A549 (cell line): Measurements from ENCODE around the gene MYCN. TPM values are rescaled to one million over a fixed set of nuclear protein-coding genes. Genes with fewer than 3 reads are reported as not detected.

ENCODE experiments used
- ATAC-seq, 2 experiments: fragments of 200-7000 bp in 1 of 2; fragments of >200 bp in 1 of 2; cut with Nextera tagmentation in 1 of 2; cut with Tn5 transposase in 1 of 2; 3 replicates each; pipeline versions ENCODE4 v1.8.0 to v1.9.1; 2018 to 2020; ENCODE audit warnings: mild to moderate bottlenecking in 1 of 2, moderate library complexity in 1 of 2
- CTCF ChIA-PET: fragments of 300-600 bp; sonication (Branson Sonifier 250); formaldehyde crosslinking; extraction: SDS; loops from one replicate; lab custom pipeline; 2021; ENCODE audit warnings: antibody characterized with exemption, inconsistent platforms; lab: Yijun Ruan, JAX
- POLR2A ChIA-PET: fragments of 350-600 bp; formaldehyde crosslinking; extraction: SDS; loops from one replicate; lab custom pipeline; 2021; ENCODE audit warnings: antibody characterized with exemption, inconsistent platforms; lab: Yijun Ruan, JAX
- DNase-seq, 2 experiments: peaks; one replicate each; pipeline versions ENCODE4 v3.0.0 to v3.0.0-alpha.2; 2011 to 2016; ENCODE audit warnings: low read depth in 1 of 2, low spot score in 1 of 2
- FAIRE-seq: peaks from 2 replicates; lab custom pipeline; 2011; peaks lifted over from hg19 to GRCh38; lab: Jason Lieb, UNC
- H3K27ac ChIP-seq, 2 experiments: fragments of >200 bp; sonication (Bioruptor Twin); formaldehyde crosslinking; 3 replicates each; pipeline ENCODE4 v1.5.1; 2016 to 2017
- H3K4me1 ChIP-seq: fragments of >200 bp; sonication (Bioruptor Twin); formaldehyde crosslinking; 3 replicates; pipeline ENCODE4 v1.6.1; 2016
- H3K4me2 ChIP-seq: fragments of >200 bp; sonication (Bioruptor Twin); formaldehyde crosslinking; 3 replicates; pipeline ENCODE4 v1.6.1; 2016
- H3K4me3 ChIP-seq: fragments of >200 bp; sonication (Bioruptor Twin); formaldehyde crosslinking; 3 replicates; pipeline ENCODE4 v1.5.1; 2016
- H3K9me3 ChIP-seq: fragments of >200 bp; sonication (Bioruptor Twin); formaldehyde crosslinking; 3 replicates; pipeline ENCODE4 v1.6.1; 2016
- EHF ChIP-seq: fragments of 250-450 bp; sonication (Bioruptor Pico); IDR thresholded peaks from 2 replicates; pipeline ENCODE4 v1.5.0; 2020; ENCODE audit warnings: mild to moderate bottlenecking
- HOXB5 ChIP-seq: fragments of 250-450 bp; sonication (Bioruptor Pico); IDR thresholded peaks from 2 replicates; pipeline ENCODE4 v1.5.0; 2020; ENCODE audit warnings: mild to moderate bottlenecking, moderate library complexity
- NFE2L2 ChIP-seq: fragments of 150-350 bp; conservative IDR thresholded peaks from 2 replicates; pipeline ENCODE4 v1.6.1; 2014; ENCODE audit warnings: low read length
- PHF8 ChIP-seq: fragments of 200-600 bp; sonication (generic); IDR thresholded peaks from 2 replicates; pipeline ENCODE4 v1.6.1; 2016; ENCODE audit warnings: low read depth, mild to moderate bottlenecking, antibody characterized with exemption, moderate library complexity, borderline replicate concordance
- POLR2AphosphoS2 ChIP-seq: conservative IDR thresholded peaks from 2 replicates; pipeline ENCODE4 v1.6.1; 2012; ENCODE audit warnings: low read length, improper control_type of control experiment, inconsistent platforms
- RAD21 ChIP-seq, 2 experiments: fragments of >200 bp in 1 of 2; sonication (Bioruptor Twin) in 1 of 2; formaldehyde crosslinking in 1 of 2; IDR thresholded peaks in 1 of 2; conservative IDR thresholded peaks in 1 of 2; 2 replicates in 1 of 2; 3 replicates in 1 of 2; pipeline ENCODE4 v1.6.1; 2012 to 2018; ENCODE audit warnings: inconsistent platforms in 1 of 2
- RNF2 ChIP-seq: fragments of 200-600 bp; sonication (generic); IDR thresholded peaks from 2 replicates; pipeline ENCODE4 v1.6.1; 2016; ENCODE audit warnings: low read depth, mild to moderate bottlenecking, antibody characterized with exemption, moderate library complexity, borderline replicate concordance
- WGBS: methylation state at CpG from one replicate; pipeline ENCODE4 v1.1.6; 2017; ENCODE audit errors: missing lambda C conversion rate; 5-methylcytosine and 5-hydroxymethylcytosine counted together
- polyA plus RNA-seq, 4 experiments: library from polyadenylated mRNA; depleted of rRNA in 3 of 4; stranded (reverse); fragments of >200 nt; fragmentation: RNase III in 1 of 4; extraction: RNeasy Plus Mini Kit Qiagen cat#74134 plus additional on column Dnase treatment in 1 of 4; gene quantifications; 2 replicates in 3 of 4; 3 replicates in 1 of 4; pipeline ENCODE4 v1.2.3, GENCODE V29; 2011 to 2017
- TF ChIP-seq, protein P1 (sequence below): IDR thresholded peaks from 2 replicates; pipeline ENCODE4 v1.6.1; 2012; ENCODE audit warnings: low read depth, borderline replicate concordance
- TF ChIP-seq, protein P2 (sequence below): fragments of 200-600 bp; sonication (generic); IDR thresholded peaks from 2 replicates; pipeline ENCODE4 v1.6.1; 2016; ENCODE audit warnings: antibody characterized with exemption, mild to moderate bottlenecking, moderate library complexity
- TF ChIP-seq, protein P3 (sequence below): fragments of >200 bp; sonication (Bioruptor Twin); formaldehyde crosslinking; IDR thresholded peaks from 3 replicates; pipeline ENCODE4 v1.5.1; 2016
- TF ChIP-seq, protein P4 (sequence below): IDR thresholded peaks from 2 replicates; pipeline ENCODE4 v1.6.1; 2012
- TF ChIP-seq, protein P5 (sequence below): fragments of >200 bp; sonication (Bioruptor Twin); formaldehyde crosslinking; IDR thresholded peaks from 3 replicates; pipeline ENCODE4 v1.6.1; 2016

Gene MYCN
- polyA plus RNA-seq, 2 of the 4 experiments (the other 2 are of a cell fraction): not detected

DNA sequence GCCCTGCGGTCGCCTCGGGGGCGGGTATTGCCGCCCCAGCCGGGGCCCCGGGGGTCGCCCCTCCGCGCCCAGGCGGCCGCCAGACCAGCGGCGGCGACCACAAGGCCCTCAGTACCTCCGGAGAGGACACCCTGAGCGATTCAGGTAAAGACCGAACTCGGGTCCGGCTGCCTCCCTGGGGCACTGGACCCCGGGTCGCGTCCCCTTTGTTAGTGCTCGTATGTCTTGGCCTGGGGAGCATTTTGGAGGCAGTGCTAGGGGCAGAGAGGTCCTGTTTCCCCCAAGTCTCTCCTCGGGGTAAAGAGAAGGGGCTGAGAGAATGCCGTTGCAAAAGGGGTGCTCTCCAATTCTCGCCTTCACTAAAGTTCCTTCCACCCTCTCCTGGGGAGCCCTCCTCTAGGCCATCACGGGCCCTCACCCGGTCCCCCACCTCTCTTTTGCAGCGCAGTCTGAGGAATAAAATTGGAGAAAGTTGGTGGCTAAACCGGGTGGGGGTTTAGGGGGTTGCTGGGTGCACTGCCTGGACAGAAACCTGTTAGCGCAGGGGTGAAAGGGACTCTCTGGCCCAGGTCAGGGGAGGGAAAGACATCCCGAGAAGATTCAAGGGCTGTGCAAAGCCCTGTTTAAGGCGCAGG is 2.5 kb downstream of the MYCN start:
- no peaks in the 10 kb centered on the region for H3K9me3 ChIP-seq
- peak overlapping the region; percentile 37; the same call in 2 of the 3 replicates for H3K4me3 ChIP-seq
- ChIA-PET CTCF (interaction anchor here (0.7 to 1.3 kb wide), 3 partner anchors 304 to 567 kb away, joined by 3 to 4 read pairs (median 3); no protein-coding TSS in a partner anchor), POLR2A (no interaction called here)
- WGBS: 65% methylated on average over 20 of the region's 34 CpGs
- DNase-seq: no peak
- peak overlapping the region; percentile 89 for H3K4me2 ChIP-seq
- FAIRE-seq: no peak
- peaks cover 24% of the 10 kb centered on the region for H3K4me1 ChIP-seq
- TF ChIP-seq POLR2AphosphoS2 (no peak), RNF2 (0 out of 2 replicates have a peak, but pooled peaks have one; percentile 41)
- TF ChIP-seq, protein P1, sequence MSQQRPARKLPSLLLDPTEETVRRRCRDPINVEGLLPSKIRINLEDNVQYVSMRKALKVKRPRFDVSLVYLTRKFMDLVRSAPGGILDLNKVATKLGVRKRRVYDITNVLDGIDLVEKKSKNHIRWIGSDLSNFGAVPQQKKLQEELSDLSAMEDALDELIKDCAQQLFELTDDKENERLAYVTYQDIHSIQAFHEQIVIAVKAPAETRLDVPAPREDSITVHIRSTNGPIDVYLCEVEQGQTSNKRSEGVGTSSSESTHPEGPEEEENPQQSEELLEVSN: no peak
- TF ChIP-seq, protein P2, sequence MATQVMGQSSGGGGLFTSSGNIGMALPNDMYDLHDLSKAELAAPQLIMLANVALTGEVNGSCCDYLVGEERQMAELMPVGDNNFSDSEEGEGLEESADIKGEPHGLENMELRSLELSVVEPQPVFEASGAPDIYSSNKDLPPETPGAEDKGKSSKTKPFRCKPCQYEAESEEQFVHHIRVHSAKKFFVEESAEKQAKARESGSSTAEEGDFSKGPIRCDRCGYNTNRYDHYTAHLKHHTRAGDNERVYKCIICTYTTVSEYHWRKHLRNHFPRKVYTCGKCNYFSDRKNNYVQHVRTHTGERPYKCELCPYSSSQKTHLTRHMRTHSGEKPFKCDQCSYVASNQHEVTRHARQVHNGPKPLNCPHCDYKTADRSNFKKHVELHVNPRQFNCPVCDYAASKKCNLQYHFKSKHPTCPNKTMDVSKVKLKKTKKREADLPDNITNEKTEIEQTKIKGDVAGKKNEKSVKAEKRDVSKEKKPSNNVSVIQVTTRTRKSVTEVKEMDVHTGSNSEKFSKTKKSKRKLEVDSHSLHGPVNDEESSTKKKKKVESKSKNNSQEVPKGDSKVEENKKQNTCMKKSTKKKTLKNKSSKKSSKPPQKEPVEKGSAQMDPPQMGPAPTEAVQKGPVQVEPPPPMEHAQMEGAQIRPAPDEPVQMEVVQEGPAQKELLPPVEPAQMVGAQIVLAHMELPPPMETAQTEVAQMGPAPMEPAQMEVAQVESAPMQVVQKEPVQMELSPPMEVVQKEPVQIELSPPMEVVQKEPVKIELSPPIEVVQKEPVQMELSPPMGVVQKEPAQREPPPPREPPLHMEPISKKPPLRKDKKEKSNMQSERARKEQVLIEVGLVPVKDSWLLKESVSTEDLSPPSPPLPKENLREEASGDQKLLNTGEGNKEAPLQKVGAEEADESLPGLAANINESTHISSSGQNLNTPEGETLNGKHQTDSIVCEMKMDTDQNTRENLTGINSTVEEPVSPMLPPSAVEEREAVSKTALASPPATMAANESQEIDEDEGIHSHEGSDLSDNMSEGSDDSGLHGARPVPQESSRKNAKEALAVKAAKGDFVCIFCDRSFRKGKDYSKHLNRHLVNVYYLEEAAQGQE: no peak
- no peak overlapping the region for H3K27ac ChIP-seq
- ATAC-seq: no peak

DNA sequence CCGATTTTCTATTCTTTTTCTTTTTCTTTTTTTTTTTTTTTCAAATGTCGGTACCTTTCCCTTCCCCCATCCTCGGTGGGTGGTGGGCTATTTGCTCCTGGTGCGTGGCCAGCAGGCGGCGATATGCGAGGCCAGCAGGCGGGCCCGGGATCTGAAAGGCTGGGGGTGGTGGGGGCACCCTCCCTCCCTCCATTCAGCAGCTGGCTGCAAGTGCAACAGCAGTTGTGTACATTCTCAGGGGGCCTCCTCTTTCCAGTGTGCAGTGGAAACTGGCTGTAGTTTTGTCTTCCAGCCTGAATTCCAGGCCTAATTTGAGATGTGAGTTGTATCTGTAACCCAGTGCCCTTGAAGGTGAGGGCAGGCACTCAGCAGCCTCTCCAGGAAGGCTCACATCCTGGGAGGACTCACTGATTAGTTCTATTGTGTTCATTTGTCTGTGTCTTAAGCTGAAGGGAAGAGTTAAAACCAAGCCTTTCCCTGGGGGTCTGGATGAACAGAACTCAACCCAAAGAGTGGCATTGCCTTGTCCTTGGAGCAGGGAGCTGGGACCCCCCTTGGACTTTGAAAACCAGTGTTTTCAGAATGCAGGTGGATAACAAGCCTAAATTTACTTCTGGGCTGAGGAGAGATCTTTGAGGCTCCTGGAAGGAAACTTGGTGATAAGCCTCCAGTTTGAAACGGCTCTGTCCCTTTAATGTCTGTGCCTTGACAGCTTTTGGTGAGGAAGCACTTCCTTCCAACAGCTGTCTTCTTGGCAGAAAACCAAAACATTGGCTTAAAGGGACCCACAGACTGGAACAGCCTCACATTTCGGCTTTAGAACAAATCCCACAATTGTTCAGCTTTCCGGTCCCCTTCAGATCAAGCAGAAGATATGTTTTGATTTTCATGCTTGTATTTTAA is 3.3 kb downstream of the MYCN start:
- no peak overlapping the region for H3K4me3 ChIP-seq
- no peaks in the 10 kb centered on the region for H3K9me3 ChIP-seq
- TF ChIP-seq EHF (no peak), RAD21 (conservative IDR thresholded peaks at IDR 0.05 in 1 of 2, IDR thresholded peaks at IDR 0.05 in 1 of 2) (peak; percentile 13 to 22; a peak in 1 of 5 replicates)
- TF ChIP-seq, protein P3, sequence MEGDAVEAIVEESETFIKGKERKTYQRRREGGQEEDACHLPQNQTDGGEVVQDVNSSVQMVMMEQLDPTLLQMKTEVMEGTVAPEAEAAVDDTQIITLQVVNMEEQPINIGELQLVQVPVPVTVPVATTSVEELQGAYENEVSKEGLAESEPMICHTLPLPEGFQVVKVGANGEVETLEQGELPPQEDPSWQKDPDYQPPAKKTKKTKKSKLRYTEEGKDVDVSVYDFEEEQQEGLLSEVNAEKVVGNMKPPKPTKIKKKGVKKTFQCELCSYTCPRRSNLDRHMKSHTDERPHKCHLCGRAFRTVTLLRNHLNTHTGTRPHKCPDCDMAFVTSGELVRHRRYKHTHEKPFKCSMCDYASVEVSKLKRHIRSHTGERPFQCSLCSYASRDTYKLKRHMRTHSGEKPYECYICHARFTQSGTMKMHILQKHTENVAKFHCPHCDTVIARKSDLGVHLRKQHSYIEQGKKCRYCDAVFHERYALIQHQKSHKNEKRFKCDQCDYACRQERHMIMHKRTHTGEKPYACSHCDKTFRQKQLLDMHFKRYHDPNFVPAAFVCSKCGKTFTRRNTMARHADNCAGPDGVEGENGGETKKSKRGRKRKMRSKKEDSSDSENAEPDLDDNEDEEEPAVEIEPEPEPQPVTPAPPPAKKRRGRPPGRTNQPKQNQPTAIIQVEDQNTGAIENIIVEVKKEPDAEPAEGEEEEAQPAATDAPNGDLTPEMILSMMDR: peak; percentile 32
- WGBS: 16% methylated on average over 12 of the region's 12 CpGs
- ChIA-PET POLR2A (interaction anchor here (0.5 kb wide), 1 partner anchor 1257 kb away, joined by 3 read pairs; no protein-coding TSS in a partner anchor), CTCF (interaction anchor here (0.7 to 1.3 kb wide), 6 partner anchors 53 to 665 kb away, joined by 3 to 6 read pairs (median 3); no protein-coding TSS in a partner anchor)
- H3K4me2 ChIP-seq: no peak overlapping the region
- FAIRE-seq (no peak), ATAC-seq (no peak), DNase-seq (peak; percentile 10 to 42)
- H3K27ac ChIP-seq: no peak overlapping the region
- H3K4me1 ChIP-seq: peaks cover 24% of the 10 kb centered on the region

DNA sequence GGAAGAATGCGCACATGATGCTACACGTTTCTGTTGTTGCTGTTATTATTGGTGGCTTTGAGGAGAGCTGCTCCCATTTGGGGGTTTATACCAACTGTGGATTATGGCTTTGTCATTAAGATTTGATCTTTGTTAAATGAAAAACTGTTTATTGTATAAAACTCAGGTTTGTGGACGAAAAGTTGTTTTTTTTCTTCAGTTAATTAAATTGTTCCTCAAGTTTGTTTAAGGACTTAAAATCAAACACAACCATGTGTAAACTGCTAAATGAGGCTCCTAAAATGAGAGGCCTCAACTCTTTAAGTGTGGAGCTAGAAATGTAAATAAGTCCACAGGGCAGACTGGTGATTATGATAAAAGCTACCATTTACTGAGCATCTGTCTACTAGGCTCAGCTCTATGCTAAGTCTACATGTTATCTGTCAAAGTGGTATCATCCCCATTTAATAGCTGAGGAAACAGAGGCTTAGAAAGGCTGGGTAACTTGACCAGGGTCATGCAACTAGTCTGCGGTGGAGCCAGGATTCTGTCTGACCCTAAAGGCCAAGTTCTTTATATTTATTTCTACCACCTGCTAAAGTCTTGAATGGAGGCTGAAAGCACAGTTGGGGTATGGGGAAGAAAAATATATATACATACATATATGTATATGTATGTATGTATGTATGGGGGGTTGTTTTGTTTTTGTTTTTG is 4.1 kb downstream of the MYCN start:
- no peak for TF ChIP-seq HOXB5 (CRISPR knock-in tag)
- TF ChIP-seq, protein P4, sequence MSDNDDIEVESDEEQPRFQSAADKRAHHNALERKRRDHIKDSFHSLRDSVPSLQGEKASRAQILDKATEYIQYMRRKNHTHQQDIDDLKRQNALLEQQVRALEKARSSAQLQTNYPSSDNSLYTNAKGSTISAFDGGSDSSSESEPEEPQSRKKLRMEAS: no peak
- TF ChIP-seq NFE2L2: no peak
- TF ChIP-seq, protein P5, sequence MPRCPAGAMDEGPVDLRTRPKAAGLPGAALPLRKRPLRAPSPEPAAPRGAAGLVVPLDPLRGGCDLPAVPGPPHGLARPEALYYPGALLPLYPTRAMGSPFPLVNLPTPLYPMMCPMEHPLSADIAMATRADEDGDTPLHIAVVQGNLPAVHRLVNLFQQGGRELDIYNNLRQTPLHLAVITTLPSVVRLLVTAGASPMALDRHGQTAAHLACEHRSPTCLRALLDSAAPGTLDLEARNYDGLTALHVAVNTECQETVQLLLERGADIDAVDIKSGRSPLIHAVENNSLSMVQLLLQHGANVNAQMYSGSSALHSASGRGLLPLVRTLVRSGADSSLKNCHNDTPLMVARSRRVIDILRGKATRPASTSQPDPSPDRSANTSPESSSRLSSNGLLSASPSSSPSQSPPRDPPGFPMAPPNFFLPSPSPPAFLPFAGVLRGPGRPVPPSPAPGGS: no peak
- TF ChIP-seq PHF8: no peak
- H3K4me3 ChIP-seq: no peak overlapping the region
- peaks cover 24% of the 10 kb centered on the region for H3K4me1 ChIP-seq
- ChIA-PET CTCF (interaction anchor here (0.7 to 1.2 kb wide), 4 partner anchors 305 to 1005 kb away, joined by 3 to 6 read pairs (median 3); no protein-coding TSS in a partner anchor), POLR2A (no interaction called here)
- H3K9me3 ChIP-seq: no peaks in the 10 kb centered on the region
- no peak for ATAC-seq
- WGBS: 66% methylated on average over 4 of the region's 4 CpGs
- no peak for DNase-seq
- no peak for FAIRE-seq
- H3K4me2 ChIP-seq: no peak overlapping the region
- no peak overlapping the region for H3K27ac ChIP-seq
